Suprapubic skin (tissue), 3 donors: ENCODE results near the gene DNAJC5.

Source experiments
- EP300 ChIP-seq: sonication (generic); formaldehyde crosslinking; IDR thresholded peaks from one replicate; pipeline ENCODE4 v1.6.1; 2017; ENCODE audit warnings: antibody characterized with exemption
- TF ChIP-seq, protein P1 (sequence below), 2 donors: fragments of 200-600 bp in 1 of 2; fragments of 450-650 bp in 1 of 2; sonication (generic) in 1 of 2; IDR thresholded peaks; one replicate each; pipeline ENCODE4 v1.5.1; 2016 to 2019; ENCODE audit warnings: antibody characterized with exemption in 2 of 2, mild to moderate bottlenecking in 1 of 2, moderate library complexity in 1 of 2

DNA sequence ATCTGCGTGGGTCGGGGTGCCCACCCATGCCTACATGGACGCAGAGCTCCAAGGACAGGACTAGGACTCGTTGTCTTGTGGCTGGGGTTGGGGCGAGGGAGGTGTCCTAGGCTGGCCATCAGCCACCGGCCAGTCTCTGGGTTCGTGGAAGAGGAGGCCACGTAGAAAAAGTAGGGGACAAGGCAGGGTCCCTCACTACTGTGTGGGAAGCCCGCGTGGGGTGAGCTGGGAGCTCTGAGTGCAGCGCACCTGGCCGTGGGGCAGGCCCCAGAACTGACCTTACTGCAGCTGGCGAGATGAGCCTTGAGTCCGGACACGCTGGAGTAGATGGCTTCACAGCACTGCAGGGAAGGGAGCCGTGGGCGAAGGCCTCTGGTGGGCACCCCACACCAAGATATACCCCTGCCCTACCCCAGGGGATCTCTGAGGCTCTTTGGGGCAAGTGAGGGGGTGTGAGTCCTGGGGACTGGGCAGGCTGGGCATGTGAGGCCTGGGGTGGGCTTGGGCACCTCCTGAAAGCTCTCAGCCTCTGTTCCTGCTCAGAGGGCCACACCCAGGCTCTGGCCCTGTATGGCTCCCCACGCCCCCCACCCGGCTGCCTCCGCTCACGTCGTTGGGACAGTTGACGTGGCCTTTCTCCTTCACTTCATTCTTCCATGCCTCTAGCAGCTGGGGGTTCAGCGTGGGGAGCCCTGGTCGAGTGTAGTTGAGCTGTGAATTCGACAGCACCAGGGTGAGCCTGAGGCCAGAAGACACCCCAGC, 66.9 kb downstream of the DNAJC5 start:
- TF ChIP-seq, protein P1, sequence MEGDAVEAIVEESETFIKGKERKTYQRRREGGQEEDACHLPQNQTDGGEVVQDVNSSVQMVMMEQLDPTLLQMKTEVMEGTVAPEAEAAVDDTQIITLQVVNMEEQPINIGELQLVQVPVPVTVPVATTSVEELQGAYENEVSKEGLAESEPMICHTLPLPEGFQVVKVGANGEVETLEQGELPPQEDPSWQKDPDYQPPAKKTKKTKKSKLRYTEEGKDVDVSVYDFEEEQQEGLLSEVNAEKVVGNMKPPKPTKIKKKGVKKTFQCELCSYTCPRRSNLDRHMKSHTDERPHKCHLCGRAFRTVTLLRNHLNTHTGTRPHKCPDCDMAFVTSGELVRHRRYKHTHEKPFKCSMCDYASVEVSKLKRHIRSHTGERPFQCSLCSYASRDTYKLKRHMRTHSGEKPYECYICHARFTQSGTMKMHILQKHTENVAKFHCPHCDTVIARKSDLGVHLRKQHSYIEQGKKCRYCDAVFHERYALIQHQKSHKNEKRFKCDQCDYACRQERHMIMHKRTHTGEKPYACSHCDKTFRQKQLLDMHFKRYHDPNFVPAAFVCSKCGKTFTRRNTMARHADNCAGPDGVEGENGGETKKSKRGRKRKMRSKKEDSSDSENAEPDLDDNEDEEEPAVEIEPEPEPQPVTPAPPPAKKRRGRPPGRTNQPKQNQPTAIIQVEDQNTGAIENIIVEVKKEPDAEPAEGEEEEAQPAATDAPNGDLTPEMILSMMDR (IDR thresholded peaks at IDR 0.05), result no peak
- TF ChIP-seq EP300, result no peak
